GM23338 (cell line): ENCODE data around the gene SNX9.

ENCODE experiments used
- CREB1 ChIP-seq: fragments of 250-450 bp; sonication (Bioruptor Pico); IDR thresholded peaks from 2 replicates; pipeline ENCODE4 v1.5.0; 2020; ENCODE audit warnings: low read depth, mild to moderate bottlenecking, moderate library complexity
- CTCF ChIP-seq, 2 experiments: fragments of 200-600 bp in 1 of 2; sonication (generic) in 1 of 2; conservative IDR thresholded peaks; 2 replicates each; pipeline versions ENCODE4 v1.5.1 to v1.6.1; 2016 to 2017; ENCODE audit warnings: antibody characterized with exemption in 2 of 2, low read depth in 2 of 2, mild to moderate bottlenecking in 2 of 2, moderate library complexity in 1 of 2
- EZH2 ChIP-seq: fragments of 200-600 bp; sonication (generic); IDR thresholded peaks from one replicate; pipeline ENCODE4 v1.8.0; 2017; ENCODE audit warnings: antibody characterized with exemption, mild to moderate bottlenecking, low read depth; ENCODE audit not compliant: unreplicated experiment
- REST ChIP-seq: IDR thresholded peaks from one replicate; pipeline ENCODE4 v1.6.1; 2018; ENCODE audit warnings: antibody characterized with exemption; ENCODE audit not compliant: unreplicated experiment

GRCh38 chr6:157839606-157840005 lies 16.6 kb downstream of the SNX9 start:
- TF ChIP-seq REST = no peak
- TF ChIP-seq CTCF (conservative IDR thresholded peaks at IDR 0.05; ENCODE audit: low read depth in 2 of 2) = no peak
- TF ChIP-seq EZH2 = no peak
- no peak for TF ChIP-seq CREB1 (CRISPR knock-in tag)
